DND-41 (cell line): ENCODE data around the gene SOS1.

Experiments
- ATAC-seq: fragments of 200-7000 bp; cut with Tn5 transposase; 3 replicates; pipeline ENCODE4 v1.9.1; 2021; ENCODE audit warnings: low read depth; ENCODE audit not compliant: insufficient read depth
- DNase-seq: peaks from one replicate; pipeline ENCODE4 v3.0.0-alpha.2; 2020
- H2AFZ ChIP-seq: 2 replicates; pipeline ENCODE4 v1.6.0; 2012; ENCODE audit warnings: low read depth, low read length
- H3K27ac ChIP-seq: 2 replicates; pipeline ENCODE4 v1.5.1; 2012; ENCODE audit warnings: low read length, inconsistent platforms
- H3K27me3 ChIP-seq: fragments of 200-600 bp; sonication (generic); 2 replicates; pipeline ENCODE4 v1.6.0; 2012; ENCODE audit warnings: low read length, mild to moderate bottlenecking, inconsistent platforms; ENCODE audit not compliant: insufficient read depth, poor library complexity
- H3K36me3 ChIP-seq: 2 replicates; pipeline ENCODE4 v1.5.1; 2012; ENCODE audit warnings: low read length, inconsistent platforms; ENCODE audit not compliant: insufficient read depth
- H3K4me1 ChIP-seq: 2 replicates; pipeline ENCODE4 v1.5.1; 2012; ENCODE audit warnings: mild to moderate bottlenecking, low read length; ENCODE audit not compliant: insufficient read depth
- H3K4me2 ChIP-seq: 2 replicates; pipeline ENCODE4 v1.6.0; 2012; ENCODE audit warnings: mild to moderate bottlenecking, moderate library complexity, low read length, inconsistent platforms; ENCODE audit not compliant: insufficient read depth
- H3K4me3 ChIP-seq, 2 experiments: fragments of 200-600 bp in 1 of 2; shearing (Covaris generic) in 1 of 2; 2 replicates each; pipeline ENCODE4 v1.5.1; 2012 to 2016; ENCODE audit warnings: inconsistent platforms in 2 of 2, low read length in 2 of 2, mild to moderate bottlenecking in 2 of 2, low read depth in 1 of 2, moderate library complexity in 1 of 2
- H3K79me2 ChIP-seq: 2 replicates; pipeline ENCODE4 v1.6.0; 2012; ENCODE audit warnings: low read length, inconsistent platforms; ENCODE audit not compliant: insufficient read depth
- H3K9ac ChIP-seq: 2 replicates; pipeline ENCODE4 v1.6.0; 2012; ENCODE audit warnings: low read depth, mild to moderate bottlenecking, inconsistent platforms, low read length, moderate library complexity
- H3K9me3 ChIP-seq: 2 replicates; pipeline ENCODE4 v1.5.1; 2012; ENCODE audit warnings: low read length, moderate library complexity, mild to moderate bottlenecking, inconsistent platforms; ENCODE audit not compliant: insufficient read depth, severe bottlenecking
- H4K20me1 ChIP-seq: 2 replicates; pipeline ENCODE4 v1.6.0; 2012; ENCODE audit warnings: low read length; ENCODE audit not compliant: insufficient read depth
- EZH2 ChIP-seq: IDR thresholded peaks from 3 replicates; pipeline ENCODE4 v1.6.1; 2012; ENCODE audit warnings: borderline replicate concordance, low read depth, mild to moderate bottlenecking, moderate library complexity, low read length, inconsistent platforms; ENCODE audit not compliant: severe bottlenecking
- TF ChIP-seq, protein P1 (sequence below): IDR thresholded peaks from 2 replicates; pipeline ENCODE4 v1.5.1; 2012; ENCODE audit warnings: borderline replicate concordance, low read length, moderate library complexity, mild to moderate bottlenecking; ENCODE audit not compliant: poor library complexity, severe bottlenecking; ENCODE audit errors: extremely low read depth

Gene SOS1

DNA sequence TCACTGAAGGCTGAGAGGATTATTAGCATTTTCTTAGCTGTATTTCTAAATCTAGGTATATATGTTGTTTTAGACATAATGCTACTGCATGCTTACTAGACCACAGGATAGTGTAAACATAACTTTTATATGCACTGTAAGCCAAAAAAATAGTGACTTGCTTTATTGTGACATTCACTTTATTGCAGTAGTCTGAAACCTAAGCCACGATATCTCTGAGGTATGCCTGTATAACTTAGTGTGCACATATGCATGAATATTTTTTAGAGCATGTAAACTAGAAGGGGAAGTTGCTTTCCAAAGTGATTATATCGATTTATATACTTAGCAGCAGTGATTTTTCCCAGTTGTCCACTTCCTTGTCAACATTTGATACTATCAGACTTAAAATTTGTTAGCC is 81.8 kb downstream of the SOS1 start:
- Histone ChIP-seq H3K79me2 (no peaks in the 10 kb centered on the region), H3K27ac (no peak overlapping the region), H3K4me3 (no peak overlapping the region), H3K9ac (no peak overlapping the region), H3K36me3 (peaks cover 6% of the 10 kb centered on the region; the same call in 1 of the 2 replicates), H4K20me1 (no peaks in the 10 kb centered on the region), H3K9me3 (no peaks in the 10 kb centered on the region), H3K4me2 (no peak overlapping the region), H3K27me3 (no peaks in the 10 kb centered on the region), H2AFZ (no peak overlapping the region), H3K4me1 (no peaks in the 10 kb centered on the region)
- TF ChIP-seq, protein P1, sequence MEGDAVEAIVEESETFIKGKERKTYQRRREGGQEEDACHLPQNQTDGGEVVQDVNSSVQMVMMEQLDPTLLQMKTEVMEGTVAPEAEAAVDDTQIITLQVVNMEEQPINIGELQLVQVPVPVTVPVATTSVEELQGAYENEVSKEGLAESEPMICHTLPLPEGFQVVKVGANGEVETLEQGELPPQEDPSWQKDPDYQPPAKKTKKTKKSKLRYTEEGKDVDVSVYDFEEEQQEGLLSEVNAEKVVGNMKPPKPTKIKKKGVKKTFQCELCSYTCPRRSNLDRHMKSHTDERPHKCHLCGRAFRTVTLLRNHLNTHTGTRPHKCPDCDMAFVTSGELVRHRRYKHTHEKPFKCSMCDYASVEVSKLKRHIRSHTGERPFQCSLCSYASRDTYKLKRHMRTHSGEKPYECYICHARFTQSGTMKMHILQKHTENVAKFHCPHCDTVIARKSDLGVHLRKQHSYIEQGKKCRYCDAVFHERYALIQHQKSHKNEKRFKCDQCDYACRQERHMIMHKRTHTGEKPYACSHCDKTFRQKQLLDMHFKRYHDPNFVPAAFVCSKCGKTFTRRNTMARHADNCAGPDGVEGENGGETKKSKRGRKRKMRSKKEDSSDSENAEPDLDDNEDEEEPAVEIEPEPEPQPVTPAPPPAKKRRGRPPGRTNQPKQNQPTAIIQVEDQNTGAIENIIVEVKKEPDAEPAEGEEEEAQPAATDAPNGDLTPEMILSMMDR: no peak
- TF ChIP-seq EZH2: no peak
- ATAC-seq: no peak
- DNase-seq: no peak

DNA sequence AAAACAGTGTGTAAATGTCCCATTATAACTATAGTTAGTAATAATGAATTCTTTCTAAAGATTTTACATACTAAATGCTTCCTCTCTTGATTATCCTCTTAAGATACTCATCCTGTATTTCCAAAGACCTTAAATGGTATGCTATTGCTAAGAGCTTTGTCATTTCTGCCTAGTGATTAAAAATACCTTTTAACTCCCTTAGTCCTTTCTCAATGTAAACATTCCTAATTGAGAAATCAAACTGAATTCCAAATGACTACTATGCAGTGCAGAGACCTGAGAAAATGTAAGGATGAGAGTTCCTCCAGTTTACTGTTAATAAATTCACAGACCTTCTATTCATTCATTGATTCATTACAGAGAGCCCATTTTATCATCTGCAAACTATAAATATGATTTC is 86.9 kb downstream of the SOS1 start:
- TF ChIP-seq, protein P1: no peak
- no peak for TF ChIP-seq EZH2
- Histone ChIP-seq H2AFZ (no peak overlapping the region), H3K9ac (no peak overlapping the region), H3K4me3 (no peak overlapping the region), H3K79me2 (no peaks in the 10 kb centered on the region), H3K27me3 (no peaks in the 10 kb centered on the region), H3K4me1 (no peaks in the 10 kb centered on the region), H3K4me2 (no peak overlapping the region), H4K20me1 (no peaks in the 10 kb centered on the region), H3K27ac (no peak overlapping the region), H3K36me3 (peaks cover 21% of the 10 kb centered on the region; the same call in 1 of the 2 replicates), H3K9me3 (no peaks in the 10 kb centered on the region)
- ATAC-seq: no peak
- no peak for DNase-seq

DNA sequence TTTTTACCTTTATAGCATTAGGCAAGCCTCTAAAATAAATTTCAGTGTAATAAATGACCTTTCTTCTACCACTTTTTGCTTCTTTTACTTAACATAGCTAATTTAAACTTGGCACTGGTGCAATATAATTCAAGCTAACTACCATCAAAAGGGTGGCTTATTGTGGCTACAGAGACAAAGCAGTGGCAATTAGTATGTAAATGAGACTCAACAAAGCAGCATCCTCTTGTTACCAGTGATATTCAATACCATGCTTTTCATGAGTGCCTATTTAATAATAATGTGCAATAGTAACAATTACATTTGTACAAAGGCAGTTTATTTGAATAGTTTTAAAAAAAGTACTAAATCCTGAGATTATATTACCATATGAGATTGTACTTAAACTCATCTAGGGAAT is 93.4 kb downstream of the SOS1 start:
- H3K36me3 ChIP-seq: peaks cover 24% of the 10 kb centered on the region
- no peaks in the 10 kb centered on the region for H3K4me1 ChIP-seq
- no peaks in the 10 kb centered on the region for H3K27me3 ChIP-seq
- no peak overlapping the region for H3K4me3 ChIP-seq
- H3K4me2 ChIP-seq: no peak overlapping the region
- no peak overlapping the region for H3K27ac ChIP-seq
- no peaks in the 10 kb centered on the region for H4K20me1 ChIP-seq
- TF ChIP-seq EZH2: no peak
- TF ChIP-seq, protein P1: no peak
- DNase-seq: no peak
- no peak overlapping the region for H2AFZ ChIP-seq
- no peaks in the 10 kb centered on the region for H3K79me2 ChIP-seq
- no peaks in the 10 kb centered on the region for H3K9me3 ChIP-seq
- no peak overlapping the region for H3K9ac ChIP-seq
- ATAC-seq: no peak

DNA sequence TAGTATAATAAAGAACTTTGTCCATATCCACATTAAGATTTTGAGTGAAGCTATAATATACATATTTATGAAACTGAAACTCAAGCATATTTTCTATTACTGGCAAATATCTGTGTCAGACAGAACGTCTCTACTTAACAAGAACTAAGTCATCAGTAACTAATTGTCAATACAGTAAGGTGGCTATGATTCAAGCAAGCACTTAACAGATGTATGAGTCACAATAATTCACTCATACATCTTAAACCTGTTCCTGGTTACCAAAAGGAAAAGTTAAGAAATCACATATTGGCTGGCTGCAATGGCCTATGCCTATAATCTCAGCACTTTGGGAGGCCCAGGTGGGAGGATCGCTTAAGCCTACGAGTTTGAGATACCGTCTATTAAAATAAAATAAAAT is 96.0 kb downstream of the SOS1 start:
- Histone ChIP-seq H3K27ac (no peak overlapping the region), H3K27me3 (no peaks in the 10 kb centered on the region), H3K4me2 (no peak overlapping the region), H2AFZ (no peak overlapping the region), H4K20me1 (no peaks in the 10 kb centered on the region), H3K36me3 (peaks cover 19% of the 10 kb centered on the region), H3K4me3 (no peak overlapping the region), H3K4me1 (no peaks in the 10 kb centered on the region), H3K9ac (no peak overlapping the region), H3K79me2 (no peaks in the 10 kb centered on the region), H3K9me3 (no peaks in the 10 kb centered on the region)
- TF ChIP-seq, protein P1: no peak
- TF ChIP-seq EZH2: no peak
- ATAC-seq (no peak), DNase-seq (no peak)
